GM18519 (cell line): Measurements from ENCODE around the gene LRIF1.

ENCODE experiments used
- ATAC-seq: cut with Tn5 transposase; IDR thresholded peaks from one replicate; pipeline ENCODE4 v1.9.1; 2021; ENCODE audit warnings: mild to moderate bottlenecking, moderate library complexity; ENCODE audit not compliant: unreplicated experiment, low FRiP score

Gene LRIF1

DNA sequence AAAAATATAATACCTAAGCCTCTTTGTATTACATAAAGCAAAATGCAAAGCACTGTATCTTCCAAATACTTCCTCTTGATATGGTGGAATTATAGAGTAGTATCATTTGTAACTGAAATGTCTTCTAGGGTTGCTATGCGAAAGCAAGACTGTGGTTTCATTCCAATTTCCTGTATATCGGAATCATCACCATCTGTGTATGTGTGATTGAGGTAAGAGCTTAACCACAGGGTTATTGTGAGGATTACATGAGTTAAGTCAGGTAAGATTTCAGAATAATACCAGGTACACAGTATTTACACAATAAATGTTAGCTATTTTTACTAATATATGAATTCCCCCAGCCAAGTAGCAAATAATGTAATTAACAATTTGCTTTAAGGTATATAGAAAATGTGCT, 66.0 kb downstream of the LRIF1 start:
- ATAC-seq = no peak
